HG03280 (cell line): ENCODE results near the gene HIBADH.

ENCODE experiments used
- ATAC-seq: cut with Tn5 transposase; IDR thresholded peaks from one replicate; pipeline ENCODE4 v1.9.1; 2021; ENCODE audit warnings: mild to moderate bottlenecking, moderate library complexity; ENCODE audit not compliant: unreplicated experiment

The HIBADH gene

GRCh38 chr7:27553273-27553672, 109.4 kb downstream of the HIBADH start:
- no peak for ATAC-seq

GRCh38 chr7:27551803-27552400, 110.8 kb downstream of the HIBADH start:
- ATAC-seq, result no peak

DNA sequence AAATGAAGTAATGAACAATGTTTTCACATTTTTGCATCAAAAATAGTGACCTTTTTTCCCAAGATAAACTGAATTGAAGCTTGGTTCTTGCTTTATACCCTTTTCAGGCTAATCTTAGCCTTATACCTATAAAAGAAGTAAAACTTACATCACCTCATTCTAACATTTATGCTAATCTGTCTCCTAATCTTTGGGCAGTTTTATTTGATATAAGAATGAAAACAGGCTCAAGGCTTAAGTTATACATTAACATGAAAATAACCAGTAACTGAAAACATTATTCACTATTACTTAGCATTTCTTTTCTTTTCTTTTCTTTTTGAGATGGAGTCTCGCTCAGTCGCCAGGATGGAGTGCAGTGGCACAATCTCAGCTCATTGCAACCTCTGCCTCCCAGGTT, 113.1 kb downstream of the HIBADH start:
- no peak for ATAC-seq

GRCh38 chr7:27548304-27548703, 114.4 kb downstream of the HIBADH start:
- no peak for ATAC-seq

- no peak for ATAC-seq
Measured at GRCh38 chr7:27547401-27547800, 115.3 kb downstream of the HIBADH start.

DNA sequence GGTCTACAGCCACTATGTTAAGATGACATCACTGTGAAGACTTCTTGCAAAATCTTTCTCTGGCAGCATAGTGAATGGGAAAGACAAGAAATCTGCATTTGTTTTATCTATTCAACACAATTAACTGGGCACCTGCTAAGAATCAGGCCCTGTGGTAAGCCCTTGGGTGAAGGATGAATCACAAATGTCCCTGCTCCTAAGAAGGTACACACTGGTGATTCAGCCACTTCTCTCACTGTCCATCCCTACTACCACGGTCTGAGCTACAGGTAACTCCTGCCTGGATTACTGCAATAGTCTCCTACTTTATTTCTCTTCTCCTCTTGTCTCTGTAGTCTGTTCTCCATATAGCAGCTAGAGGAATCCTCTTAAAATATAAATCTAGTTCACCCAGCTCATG, 116.1 kb downstream of the HIBADH start:
- no peak for ATAC-seq

GRCh38 chr7:27535795-27536194, 126.9 kb downstream of the HIBADH start:
- no peak for ATAC-seq

DNA sequence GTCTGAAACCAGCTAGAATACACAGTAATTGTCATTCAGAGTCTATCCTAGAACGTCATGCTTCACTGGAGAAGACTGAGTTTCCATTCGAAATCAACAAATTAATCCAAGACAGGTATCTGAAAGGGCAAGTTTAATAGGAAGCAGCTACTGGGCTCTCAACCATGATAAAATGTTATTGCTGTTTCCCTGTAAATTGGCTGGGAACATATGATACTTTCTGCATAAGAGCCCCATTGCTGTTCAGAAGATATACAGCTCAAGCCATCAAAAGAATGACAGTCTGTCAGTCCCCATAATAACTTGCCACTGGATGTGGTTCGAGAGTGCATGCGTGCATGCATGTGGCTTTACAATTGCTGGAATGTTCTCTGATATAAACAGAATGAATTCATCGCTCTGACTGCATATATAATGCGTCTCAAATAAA, 129.0 kb downstream of the HIBADH start:
- ATAC-seq, result no peak

- no peak for ATAC-seq
Measured at GRCh38 chr7:27532314-27532713, 130.4 kb downstream of the HIBADH start.

DNA sequence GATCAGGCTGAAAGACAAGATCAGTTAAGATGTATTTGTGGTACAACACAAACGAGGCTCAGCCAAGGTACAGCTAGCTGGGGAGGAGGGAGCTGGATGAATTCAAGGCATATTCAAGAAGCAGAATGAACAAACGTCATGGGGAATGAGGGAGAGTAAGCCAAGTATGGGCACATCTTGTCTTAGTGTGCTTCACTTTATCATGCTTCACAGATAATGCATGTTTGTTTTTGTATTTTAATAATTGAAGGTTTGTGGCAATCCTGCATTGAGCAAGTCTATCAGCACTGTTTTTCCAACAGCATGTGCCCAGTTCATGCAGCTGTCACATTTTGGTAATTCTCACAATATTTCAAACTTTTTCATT, 135.4 kb downstream of the HIBADH start:
- no peak for ATAC-seq

DNA sequence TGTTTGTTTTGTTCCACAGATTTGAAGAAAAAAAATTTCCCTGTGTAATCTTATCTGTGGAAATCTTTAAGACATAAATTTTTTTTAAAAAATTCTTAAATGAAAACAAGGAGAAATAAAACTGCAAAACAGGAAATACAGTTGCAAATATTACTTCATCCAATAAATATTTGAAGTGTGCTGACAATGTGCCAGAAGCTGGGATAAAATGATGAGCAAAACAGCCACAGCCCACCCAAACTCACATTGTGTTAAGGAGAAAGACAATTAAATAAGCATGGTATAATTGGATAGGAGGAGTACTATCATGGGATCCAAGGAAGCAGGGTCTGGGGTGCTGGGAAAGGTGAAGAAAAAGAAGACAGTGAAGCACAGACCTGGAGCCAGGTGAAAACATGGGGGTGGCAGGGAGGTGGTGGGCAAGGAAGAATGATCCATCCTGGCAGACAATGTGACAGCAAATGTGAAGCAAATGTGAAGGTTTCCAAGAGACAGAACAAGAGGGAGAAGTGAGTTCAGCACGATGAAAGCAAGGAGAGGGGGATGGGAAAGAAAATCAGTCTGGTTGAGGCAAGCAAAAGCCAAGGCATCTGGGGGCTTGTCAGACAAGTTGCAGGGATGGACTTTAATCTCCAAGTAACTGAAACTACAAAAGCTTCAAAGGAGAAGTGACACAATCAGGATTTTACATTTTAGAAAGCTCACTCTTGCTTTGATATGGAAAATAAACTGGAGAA, 135.9 kb downstream of the HIBADH start:
- no peak for ATAC-seq

- no peak for ATAC-seq
Measured at GRCh38 chr7:27526131-27526530, 136.6 kb downstream of the HIBADH start.

GRCh38 chr7:27523321-27523720, 139.4 kb downstream of the HIBADH start:
- ATAC-seq, result no peak

- ATAC-seq, result no peak
Measured at GRCh38 chr7:27522566-27522965, 140.1 kb downstream of the HIBADH start.

- ATAC-seq, result no peak
Measured at GRCh38 chr7:27520815-27521790, 141.6 kb downstream of the HIBADH start.

DNA sequence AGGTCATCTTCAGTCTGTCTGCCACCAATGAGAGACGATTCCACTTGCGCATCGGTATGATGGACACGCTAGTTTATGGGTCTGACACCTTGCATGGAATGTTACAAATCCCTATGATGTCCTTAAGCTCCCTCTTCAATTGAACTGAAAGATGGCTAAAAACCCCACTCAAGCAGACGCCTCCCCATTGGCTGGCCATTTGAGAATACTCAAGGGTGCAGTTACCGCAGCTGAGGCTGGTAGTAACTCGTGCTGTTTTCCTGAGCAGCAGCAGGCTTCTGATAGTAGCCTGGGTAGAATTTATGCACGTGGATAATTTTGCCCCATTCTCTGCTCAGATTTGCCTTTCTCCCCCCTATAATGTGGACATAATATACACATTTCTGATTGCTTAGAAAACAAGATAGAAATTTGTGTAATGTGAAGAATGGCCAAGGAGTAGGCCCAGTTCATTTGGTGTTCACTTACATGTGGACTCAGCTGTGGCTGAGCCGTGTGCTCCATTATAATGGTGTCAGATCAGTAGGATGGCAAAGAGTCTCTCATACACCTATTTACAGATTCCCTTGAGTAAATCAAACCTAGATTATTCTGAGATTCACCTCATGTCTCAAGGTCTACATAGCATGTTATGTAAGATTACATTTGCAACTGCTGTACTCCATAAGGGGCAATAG, 142.8 kb downstream of the HIBADH start:
- no peak for ATAC-seq

DNA sequence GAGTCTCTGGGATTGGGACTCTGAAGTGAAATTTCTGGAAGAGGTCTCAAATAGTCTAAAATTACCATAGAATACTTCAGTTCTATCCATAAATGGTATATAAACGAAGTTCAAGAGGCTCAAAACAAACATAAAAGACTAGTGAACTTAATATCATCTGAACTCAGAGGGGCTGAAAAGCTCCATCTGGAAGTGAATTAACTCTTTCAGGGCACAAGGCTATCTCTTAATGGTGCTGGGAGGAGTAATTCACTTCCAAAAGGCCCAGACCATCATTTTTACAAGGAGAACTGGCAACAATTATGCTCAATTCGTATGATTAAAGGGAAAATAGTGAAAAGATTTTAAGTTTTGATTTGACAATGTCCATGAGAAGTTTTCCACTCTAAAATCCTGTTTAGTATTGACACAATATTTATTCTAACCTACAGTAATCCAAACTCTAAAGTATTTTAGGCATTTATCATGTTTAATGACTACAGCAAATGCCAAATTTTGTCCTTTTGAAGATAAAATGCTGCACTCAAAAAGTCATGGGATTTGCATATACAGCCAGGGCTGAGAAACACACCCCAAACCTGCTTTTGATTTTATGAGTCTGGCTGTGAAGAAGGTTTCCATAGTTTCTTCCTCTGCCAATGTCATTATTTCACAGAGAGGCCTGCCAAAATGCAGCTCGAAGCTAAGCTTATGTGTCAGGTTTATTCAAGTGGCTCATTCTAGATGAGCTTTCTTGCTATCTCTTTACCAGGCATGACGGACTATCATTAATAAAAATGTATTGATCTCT, 143.9 kb downstream of the HIBADH start:
- ATAC-seq, result no peak

GRCh38 chr7:27516421-27516820, 146.3 kb downstream of the HIBADH start:
- no peak for ATAC-seq

DNA sequence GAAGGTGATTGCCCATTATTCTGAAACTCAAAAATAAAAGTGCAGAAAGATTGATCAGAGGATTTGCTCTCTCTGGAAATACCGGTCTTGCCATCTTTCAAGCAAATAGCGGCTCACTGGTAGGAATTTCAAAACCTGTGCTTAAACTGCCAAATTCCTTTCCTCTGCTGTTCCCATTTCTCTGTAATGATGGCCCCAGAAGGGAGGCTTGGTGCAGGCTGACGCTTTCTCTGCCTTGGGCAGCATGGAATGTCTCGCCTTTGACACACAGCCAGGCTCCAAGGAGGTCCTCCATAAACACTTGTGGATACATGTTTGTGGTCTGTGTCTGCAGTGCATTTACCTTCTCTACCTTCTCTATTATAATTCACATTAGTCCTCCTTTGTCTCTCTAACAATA, 146.8 kb downstream of the HIBADH start:
- no peak for ATAC-seq

DNA sequence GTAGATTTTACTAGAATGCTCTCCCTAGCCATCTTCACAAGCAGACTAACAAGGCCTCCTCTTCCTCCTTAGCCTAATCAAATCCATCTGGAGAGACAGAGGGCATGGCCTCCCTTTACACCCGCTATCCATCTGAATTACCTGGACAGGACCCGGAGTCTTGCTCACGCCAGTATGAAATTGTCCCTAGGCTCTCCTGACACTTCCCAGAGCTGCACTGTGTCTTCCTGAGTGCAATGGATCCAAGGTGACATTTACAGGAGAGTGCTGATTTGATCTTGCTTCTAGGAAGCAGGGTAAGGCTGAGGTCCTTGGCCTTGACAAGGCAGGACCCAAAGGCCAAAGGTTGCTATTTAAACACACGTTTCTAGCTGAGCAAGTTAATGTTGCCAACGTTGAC, 147.8 kb downstream of the HIBADH start:
- no peak for ATAC-seq
